CD4-positive, alpha-beta T cell treated with Interleukin-4 for 4 hours (primary cell): ENCODE data around the gene MGA.
A peak's percentile ranks its signal among the peaks of the same experiment; 100 is the strongest.

Experiments
- DNase-seq: peaks from one replicate; pipeline ENCODE4 v3.0.0-alpha.2; 2020

Gene MGA

GRCh38 chr15:41660235-41661077 lies at the start of gene MGA:
Gene MGA (plus strand): TSS chr15:41660405.
- peak; percentile 90 for DNase-seq

GRCh38 chr15:41620536-41621199 lies 39.5 kb upstream of the MGA start:
- no peak for DNase-seq

- DNase-seq = peak; percentile 70
Measured at GRCh38 chr15:41621200-41622193, 38.7 kb upstream of the MGA start.

- no peak for DNase-seq
Measured at GRCh38 chr15:41622901-41623300, 37.3 kb upstream of the MGA start.

- no peak for DNase-seq
Measured at GRCh38 chr15:41627203-41627602, 33.0 kb upstream of the MGA start.

- no peak for DNase-seq
Measured at GRCh38 chr15:41629463-41629862, 30.7 kb upstream of the MGA start.

GRCh38 chr15:41629883-41630282 lies 30.3 kb upstream of the MGA start:
- no peak for DNase-seq

GRCh38 chr15:41630616-41631217 lies 29.5 kb upstream of the MGA start:
- DNase-seq = no peak

GRCh38 chr15:41631880-41632470 lies 28.2 kb upstream of the MGA start:
- no peak for DNase-seq

GRCh38 chr15:41633609-41634008 lies 26.6 kb upstream of the MGA start:
- no peak for DNase-seq

- no peak for DNase-seq
Measured at GRCh38 chr15:41634072-41634626, 26.1 kb upstream of the MGA start.

GRCh38 chr15:41637086-41637485 lies 23.1 kb upstream of the MGA start:
- no peak for DNase-seq

- no peak for DNase-seq
Measured at GRCh38 chr15:41640985-41641384, 19.2 kb upstream of the MGA start.

- no peak for DNase-seq
Measured at GRCh38 chr15:41647262-41647661, 12.9 kb upstream of the MGA start.

GRCh38 chr15:41648097-41648496 lies 12.1 kb upstream of the MGA start:
- no peak for DNase-seq

- DNase-seq = no peak
Measured at GRCh38 chr15:41648770-41649169, 11.4 kb upstream of the MGA start.

GRCh38 chr15:41650806-41651205 lies 9.4 kb upstream of the MGA start:
- no peak for DNase-seq

- no peak for DNase-seq
Measured at GRCh38 chr15:41651373-41651772, 8.8 kb upstream of the MGA start.

- DNase-seq = no peak
Measured at GRCh38 chr15:41653760-41654159, 6.4 kb upstream of the MGA start.

GRCh38 chr15:41655716-41656115 lies 4.5 kb upstream of the MGA start:
- DNase-seq = no peak

- DNase-seq = no peak
Measured at GRCh38 chr15:41656188-41656587, 4.0 kb upstream of the MGA start.

- DNase-seq = no peak
Measured at GRCh38 chr15:41658689-41659088, 1.5 kb upstream of the MGA start.
